ENCODE results near the gene ITCH. TPM values are rescaled to one million over a fixed set of nuclear protein-coding genes. Genes with fewer than 3 reads are reported as not detected.
"Not testable (repeated sequence)": the region's sequence is repeated elsewhere in the genome, so short reads cannot be mapped to it uniquely, and the experiment has no call there.

Gene ITCH
- total RNA-seq, 1 experiment from 2014 or later = 33.2 TPM

DNA sequence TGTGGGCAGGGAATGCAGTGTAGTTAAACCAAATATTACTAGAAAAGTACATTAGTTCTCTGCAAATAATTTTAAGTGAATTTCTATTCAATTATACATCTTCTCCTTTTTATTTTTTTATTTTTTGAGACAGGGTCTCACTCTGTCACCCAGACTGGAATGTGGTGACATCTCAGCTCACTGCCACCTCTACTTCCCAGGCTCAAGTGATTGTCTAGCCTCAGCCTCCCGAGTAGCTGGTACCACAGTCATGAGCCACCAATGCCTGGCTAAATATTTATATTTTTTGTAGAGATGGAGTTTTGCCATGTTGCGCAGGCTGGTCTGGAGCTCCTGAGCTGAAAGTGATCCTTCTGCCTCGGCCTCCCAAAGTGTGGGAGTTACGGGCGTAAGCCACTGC lies 76.1 kb downstream of the ITCH start:
- DNase-seq (ENCODE audit: low spot score) = no peak
- in situ Hi-C loops (cut with HindIII; ENCODE audit: low sequenced_read_pairs) = no loop called here

DNA sequence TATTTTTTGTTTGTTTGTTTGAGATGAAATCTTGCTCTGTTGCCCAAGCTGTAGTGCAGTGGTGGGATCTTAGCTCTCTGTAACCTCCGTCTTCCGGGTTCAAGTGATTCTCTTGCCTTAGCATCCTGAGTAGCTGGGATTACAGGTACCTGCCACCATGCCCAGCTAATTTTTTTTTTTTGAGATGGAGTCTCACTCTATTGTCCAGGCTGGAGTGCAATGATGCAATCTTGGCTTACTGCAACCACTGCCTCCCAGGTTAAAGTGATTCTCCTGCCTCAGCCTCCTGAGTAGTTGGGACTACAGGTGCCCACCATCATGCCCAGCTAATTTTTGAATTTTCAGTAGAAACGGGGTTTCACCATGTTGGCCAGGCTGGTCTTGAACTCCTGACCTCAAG lies 78.3 kb downstream of the ITCH start:
- DNase-seq (ENCODE audit: low spot score); in situ Hi-C loops (cut with HindIII; ENCODE audit: low sequenced_read_pairs): not testable (repeated sequence)

DNA sequence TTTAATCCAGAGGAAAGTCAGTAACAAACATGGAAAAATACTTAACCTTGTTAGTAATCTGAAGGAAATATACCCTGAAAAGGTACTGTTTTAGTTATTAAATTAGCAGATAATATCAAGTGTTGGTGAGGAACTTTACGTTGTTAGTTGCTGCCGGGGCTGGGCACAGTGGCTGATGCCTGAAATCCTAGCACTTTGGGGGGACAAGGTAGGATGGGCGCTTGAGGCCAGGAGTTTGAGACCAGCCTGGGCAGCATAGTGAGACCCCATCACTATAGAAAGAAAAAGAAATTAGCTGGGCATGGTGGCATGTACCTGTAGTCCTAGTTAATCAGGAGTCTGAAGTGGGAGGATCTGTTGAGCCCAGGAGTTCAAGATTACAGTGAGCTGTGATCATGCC lies 80.5 kb downstream of the ITCH start:
- no peak for DNase-seq (ENCODE audit: low spot score)
- in situ Hi-C loops (cut with HindIII; ENCODE audit: low sequenced_read_pairs) = no loop called here

DNA sequence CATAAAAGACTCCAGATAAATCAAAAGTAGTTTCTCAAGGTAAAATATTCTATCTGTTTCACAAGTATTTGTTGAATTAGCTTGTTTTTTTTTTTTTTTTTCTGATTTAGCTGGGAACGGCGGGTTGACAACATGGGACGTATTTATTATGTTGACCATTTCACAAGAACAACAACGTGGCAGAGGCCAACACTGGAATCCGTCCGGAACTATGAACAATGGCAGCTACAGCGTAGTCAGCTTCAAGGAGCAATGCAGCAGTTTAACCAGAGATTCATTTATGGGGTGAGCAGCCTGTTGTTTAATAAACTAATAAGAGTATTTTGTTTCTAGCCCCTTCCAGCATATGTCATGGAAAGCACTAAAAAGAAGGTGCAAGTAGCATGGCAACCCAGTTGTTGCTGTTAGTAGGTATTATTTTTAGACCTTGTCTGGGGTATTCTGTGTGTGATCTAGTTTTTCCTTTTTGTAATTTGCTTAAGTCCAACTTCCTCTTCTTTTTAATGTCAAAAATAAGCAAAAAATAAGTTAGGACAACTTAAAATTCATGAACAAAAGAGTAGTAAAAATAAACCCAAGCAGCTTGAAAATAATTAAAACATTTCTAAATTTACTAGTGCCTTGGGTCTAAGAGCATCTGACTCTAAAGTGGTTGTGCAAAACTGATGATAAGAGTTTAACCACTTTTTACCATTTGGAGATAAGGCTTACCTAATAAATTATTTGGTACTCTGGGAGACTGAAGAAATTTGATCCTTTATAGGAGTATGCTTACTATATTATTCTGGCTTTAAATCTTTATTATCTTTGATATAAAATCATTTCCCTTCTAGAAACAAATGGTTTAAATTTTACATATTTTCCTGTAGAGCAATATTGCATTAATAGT lies 82.3 kb downstream of the ITCH start:
- in situ Hi-C loops (cut with HindIII; ENCODE audit: low sequenced_read_pairs) = no loop called here
- DNase-seq (ENCODE audit: low spot score) = no peak

DNA sequence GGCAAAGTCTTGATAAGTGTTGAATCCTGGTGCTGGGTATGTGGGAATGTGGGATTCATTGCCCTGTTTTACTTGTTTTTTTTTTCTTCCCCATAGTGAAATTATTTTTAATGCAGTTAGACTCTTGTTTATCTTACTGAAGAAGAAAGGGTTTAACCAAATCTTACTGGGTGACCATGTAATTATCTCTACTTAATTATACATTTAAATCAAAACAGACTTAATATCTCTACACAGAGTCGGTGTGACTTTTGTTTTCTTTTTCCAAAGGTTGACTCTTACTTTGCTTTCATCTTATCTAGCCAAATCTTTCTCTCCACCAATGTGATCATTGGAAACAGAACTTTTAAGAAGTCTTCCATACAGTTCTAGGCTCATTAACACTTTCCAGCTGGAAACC lies 85.4 kb downstream of the ITCH start:
- in situ Hi-C loops (cut with HindIII; ENCODE audit: low sequenced_read_pairs) = no loop called here
- no peak for DNase-seq (ENCODE audit: low spot score)

DNA sequence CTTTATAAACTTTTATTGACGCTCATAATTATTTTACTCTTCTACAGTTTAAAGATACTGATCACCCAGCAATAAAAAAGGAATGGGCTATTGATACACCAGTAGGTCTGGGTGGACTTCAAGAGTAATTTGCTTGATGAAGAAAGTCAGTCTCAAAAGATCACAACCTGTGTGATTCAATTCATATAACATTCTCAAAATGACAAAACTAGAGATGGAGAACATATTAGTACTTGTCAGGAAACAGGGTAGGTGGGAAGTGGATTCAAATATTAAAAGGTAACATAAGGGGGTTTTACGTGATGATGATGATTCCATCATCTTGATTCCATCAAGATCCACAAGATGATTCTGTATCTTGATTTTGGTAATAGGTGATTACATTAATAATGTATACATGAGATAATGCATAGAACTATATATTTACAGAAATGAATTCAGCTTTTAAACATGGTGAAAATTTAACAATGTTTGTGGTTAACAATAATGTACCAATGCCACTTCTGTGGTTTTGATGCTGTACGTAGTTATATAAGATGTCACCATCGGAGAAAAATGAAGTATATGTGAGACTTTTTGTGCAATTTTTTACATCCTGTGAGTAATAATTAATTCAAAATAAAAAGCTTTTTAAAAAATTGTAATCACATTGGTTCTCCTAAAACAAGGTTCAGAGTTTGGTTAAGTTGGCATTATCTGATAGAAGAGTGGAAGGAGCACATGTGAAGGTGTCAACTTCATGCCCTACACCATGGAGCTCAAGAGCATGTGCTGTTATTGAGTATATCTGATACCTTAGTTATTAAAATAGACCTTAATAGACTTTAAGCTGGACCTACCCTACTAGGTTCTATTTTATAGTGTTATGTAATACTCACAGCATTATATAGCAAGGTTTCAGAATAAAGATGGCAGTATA lies 86.9 kb downstream of the ITCH start:
- in situ Hi-C loops (cut with HindIII; ENCODE audit: low sequenced_read_pairs) = no loop called here
- DNase-seq (ENCODE audit: low spot score) = no peak

DNA sequence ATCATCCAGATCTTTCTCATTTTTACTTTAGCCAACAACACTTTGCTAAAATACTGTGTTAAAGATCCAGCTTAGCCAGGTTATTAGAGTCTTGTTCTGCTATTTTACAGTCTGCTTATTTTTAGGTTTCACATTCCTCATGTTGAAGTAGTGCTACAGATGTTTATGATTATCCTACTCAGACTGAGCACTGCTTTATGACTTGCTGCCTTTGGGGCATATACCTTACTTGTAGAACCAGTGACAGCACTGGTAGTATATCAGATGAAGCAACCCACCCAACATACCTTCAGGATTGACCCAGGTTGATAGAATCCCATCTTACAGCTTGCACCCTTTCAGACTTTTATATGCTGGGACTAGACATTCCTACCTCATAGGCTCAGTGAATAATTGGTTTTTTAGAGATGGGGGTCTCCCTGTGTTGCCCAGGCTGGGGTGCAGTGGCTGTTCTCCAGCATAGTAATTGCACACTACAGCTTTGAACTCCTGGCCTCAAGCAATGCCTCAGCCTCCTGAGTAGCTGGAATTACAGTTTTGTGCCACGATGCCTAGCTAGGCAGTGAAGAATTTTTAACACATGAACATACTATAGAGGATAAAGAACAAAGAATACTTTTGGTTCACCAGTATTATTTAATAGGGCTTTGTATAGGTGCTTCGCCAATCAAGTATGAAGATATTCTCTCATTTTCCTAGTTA lies 89.4 kb downstream of the ITCH start:
- no peak for DNase-seq (ENCODE audit: low spot score)
- in situ Hi-C loops (cut with HindIII; ENCODE audit: low sequenced_read_pairs) = no loop called here

DNA sequence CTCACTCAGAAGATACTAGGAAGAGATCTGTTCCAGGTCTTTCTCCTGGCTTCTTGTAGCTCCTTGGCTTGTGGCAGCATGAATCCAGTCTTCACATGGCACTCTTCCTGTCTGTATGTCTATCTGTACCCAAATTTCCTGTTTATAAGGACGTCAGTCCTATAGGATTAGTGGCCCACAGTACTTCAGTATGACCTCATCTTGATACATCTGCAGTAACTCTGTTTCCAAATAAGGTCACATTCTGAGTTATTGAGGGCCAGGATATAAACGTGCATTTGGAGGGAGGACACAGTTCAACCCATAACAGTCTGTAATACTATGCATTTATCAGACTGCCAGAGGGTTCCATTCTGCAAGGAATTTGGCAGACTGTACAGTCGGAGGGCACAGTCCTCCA lies 95.6 kb downstream of the ITCH start:
- in situ Hi-C loops (cut with HindIII; ENCODE audit: low sequenced_read_pairs) = no loop called here
- DNase-seq (ENCODE audit: low spot score) = no peak

DNA sequence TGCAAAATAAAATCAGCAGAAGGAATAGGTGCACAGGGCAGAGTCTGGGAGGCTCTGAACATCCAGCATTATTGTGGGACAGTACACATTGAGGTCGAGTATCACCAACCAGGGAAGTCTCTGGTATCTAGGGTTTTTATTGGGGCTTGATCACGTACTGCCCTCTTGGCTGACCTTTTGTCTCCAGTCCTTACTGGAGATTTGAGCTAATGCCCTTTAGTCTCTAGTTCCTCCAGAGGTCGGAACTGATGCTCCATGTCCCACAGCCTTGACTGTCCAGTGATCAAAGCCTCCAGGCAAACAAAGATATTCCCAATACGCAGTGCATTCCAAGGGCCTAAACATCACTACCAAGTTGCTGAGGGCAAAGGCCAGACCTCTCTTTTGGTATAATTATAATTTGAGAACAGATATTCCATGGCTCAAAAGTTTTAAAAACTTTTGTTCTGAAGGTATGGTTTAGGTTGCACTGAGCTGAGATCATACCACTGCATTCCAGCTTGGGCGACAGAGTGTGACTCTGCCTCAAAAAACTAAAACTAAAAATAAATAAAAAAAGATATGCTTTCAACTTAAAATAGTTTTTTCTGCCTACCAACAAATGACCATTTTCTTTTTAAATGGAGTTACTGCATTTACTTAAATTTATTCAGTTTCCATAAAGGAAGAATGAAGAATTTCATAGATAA lies 96.3 kb downstream of the ITCH start:
- in situ Hi-C loops (cut with HindIII; ENCODE audit: low sequenced_read_pairs) = no loop called here
- no peak for DNase-seq (ENCODE audit: low spot score)

DNA sequence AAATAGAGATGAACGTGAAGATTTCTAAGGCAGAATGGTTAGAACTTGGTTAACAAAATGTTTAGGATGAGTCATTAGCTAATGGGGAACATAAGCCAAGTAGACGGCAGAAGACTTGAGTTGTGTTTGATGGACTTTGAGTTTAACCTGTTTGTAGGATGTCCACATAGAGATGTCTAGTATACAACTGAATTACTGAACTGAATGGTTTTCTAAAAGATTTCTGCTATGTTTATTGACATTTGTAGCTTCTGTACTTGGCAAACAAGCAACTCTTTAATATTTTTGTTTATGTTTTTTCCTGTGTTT lies 98.7 kb downstream of the ITCH start:
- in situ Hi-C loops (cut with HindIII; ENCODE audit: low sequenced_read_pairs) = no loop called here

DNA sequence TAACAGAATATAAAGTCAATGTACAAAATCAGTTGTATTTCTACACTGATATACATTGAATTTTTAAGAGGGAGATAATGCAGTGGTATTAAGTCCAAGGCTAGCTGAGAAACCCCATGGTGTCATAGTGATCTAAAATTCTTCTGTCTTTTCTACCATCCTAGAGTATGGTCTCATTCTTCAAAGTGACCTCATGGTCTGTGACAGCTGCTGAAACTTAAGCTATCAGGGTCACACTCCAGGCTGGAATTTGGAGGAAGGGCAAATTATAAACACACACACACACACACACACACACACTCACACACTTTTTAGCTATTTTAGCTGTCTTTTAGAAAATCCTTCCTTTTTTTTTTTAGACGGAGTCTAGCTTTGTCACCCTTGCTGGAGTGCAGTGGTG lies 105.9 kb downstream of the ITCH start:
- DNase-seq (ENCODE audit: low spot score) = no peak
- in situ Hi-C loops (cut with HindIII; ENCODE audit: low sequenced_read_pairs) = no loop called here

More for the DNA sequence above, 98.7 kb downstream of the ITCH start:
- DNase-seq (ENCODE audit: low spot score) = no peak

DNA sequence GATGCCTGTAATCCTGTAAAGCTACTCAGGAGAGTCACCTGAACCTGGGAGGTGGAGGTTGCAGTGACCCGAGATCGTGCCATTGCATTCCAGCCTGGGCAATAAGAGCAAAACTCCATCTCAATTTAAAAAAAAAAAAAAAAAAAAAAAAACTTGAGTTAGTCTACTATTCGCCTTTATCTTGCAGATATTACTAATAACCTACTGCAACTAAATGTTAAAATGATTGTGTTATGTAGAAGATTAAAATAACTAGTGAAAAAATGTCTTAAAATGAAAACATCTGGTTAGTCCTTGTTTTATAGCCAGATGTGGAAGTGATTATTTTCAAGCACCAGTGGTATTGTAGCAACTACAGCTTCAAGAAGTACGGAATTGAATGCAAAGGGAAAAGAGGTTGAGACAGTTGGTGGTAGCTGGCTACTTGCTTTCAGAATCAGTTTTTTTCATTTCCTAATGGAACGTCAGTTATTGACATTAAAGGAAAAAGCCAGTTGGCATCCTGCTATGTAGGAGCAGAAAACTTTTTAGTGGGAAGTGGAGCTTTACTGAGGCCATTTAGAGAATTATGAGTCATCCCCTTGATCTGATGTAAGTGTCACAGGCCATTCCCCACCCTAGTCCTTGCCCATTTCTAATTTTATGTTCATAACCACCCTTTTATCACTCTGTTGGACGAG lies 109.3 kb downstream of the ITCH start:
- in situ Hi-C loops (cut with HindIII; ENCODE audit: low sequenced_read_pairs) = no loop called here

DNA sequence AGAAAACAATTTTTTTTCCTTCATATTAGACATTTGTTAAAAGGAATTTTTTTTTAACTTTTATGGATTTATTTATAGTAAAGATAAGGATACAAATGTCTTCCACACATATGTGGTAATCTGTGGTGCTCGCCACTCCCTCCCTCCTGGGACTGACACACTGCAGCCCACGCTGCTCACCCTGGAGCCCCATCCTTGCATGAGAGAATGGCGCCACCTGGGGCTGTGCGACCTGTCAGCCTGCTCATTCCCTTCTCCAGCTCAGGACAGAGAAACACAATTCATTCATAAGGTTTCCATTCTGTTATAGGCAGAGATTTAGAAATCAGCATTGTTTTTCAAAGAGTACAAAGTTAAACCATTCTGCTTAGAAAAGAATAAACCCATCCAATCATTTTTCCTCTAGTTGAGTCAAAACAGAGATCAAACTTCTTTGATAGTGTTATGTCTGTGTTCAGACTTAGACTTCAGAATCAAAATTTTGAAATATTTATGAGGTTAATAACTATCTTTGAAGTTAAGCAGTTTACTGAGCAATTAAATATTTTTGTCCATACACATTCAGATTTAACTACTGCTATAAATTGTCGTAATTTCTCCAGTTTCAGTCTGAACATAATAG lies 110.3 kb downstream of the ITCH start:
- in situ Hi-C loops (cut with HindIII; ENCODE audit: low sequenced_read_pairs) = no loop called here
- DNase-seq (ENCODE audit: low spot score) = peak; percentile 26

More for the DNA sequence above, 109.3 kb downstream of the ITCH start:
- DNase-seq (ENCODE audit: low spot score) = no peak

DNA sequence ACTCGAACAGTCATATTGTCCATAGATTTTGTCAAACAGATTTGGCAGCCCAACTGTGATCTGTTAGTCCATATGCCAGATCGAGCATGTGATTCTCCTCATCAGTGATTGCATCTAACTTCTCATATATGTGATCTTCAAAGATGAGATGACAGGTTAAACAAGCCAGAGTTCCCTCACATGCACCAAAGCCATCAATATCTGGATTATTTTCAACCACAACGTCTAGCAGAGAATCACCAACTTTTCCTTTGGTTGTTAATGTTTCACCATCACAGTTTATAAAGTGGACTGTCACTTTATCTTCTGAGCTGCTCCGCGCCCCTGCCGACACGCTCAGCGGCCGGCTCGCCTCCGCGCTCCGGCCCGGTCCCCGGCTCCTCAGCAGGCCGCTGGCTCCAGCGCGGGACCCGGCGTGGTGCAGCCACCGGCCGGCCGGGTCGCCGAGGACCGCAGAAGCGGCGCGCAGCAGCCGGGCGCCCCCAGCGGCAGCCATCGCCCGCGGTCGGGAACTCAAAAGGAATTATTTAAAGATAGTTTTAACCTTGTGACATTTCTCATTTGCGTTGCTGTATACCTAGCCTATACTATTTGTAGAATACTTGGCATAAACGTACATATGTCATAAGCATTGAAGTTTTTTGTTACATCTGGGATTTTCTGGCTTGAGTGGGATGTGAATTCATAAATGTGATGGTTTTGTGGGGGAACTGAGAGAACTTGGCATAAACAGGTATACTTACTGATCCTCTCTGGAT lies 113.1 kb downstream of the ITCH start:
- peak; percentile 56 for DNase-seq (ENCODE audit: low spot score)
- in situ Hi-C loops (cut with HindIII; ENCODE audit: low sequenced_read_pairs) = no loop called here

DNA sequence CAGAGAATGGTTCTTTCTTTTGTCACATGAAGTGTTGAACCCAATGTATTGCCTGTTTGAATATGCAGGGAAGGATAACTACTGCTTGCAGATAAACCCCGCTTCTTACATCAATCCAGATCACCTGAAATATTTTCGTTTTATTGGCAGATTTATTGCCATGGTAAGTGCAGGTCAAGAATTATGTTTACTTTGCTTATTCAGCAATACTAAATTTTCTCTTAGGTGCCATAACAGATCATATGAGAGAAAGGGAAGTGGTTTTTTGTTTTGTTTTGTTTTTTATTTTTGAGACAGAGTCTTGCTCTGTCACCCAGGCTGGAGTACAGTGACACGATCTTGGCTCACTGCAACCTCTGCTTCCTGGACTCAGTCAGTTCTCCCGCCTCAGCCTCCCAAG lies 116.6 kb downstream of the ITCH start:
- no peak for DNase-seq (ENCODE audit: low spot score)
- in situ Hi-C loops (cut with HindIII; ENCODE audit: low sequenced_read_pairs) = no loop called here

DNA sequence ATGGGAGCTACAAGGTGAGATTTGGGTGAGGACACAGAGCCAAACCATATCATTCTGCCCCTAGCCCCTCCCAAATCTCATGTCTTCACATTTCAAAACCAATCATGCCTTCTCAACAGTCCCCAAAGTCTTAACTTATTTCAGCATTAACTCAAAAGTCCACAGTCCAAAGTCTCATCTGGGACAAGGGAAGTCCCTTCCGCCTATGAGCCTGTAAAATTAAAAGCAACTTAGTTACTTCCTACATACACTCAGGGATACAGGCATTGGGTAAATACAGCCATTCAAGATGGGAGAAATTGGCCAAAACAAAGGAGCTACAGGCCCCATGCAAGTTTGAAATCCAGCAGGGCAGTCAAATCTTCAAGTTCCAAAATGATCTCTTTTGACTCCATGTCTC lies 119.1 kb downstream of the ITCH start:
- DNase-seq (ENCODE audit: low spot score); in situ Hi-C loops (cut with HindIII; ENCODE audit: low sequenced_read_pairs): not testable (repeated sequence)

DNA sequence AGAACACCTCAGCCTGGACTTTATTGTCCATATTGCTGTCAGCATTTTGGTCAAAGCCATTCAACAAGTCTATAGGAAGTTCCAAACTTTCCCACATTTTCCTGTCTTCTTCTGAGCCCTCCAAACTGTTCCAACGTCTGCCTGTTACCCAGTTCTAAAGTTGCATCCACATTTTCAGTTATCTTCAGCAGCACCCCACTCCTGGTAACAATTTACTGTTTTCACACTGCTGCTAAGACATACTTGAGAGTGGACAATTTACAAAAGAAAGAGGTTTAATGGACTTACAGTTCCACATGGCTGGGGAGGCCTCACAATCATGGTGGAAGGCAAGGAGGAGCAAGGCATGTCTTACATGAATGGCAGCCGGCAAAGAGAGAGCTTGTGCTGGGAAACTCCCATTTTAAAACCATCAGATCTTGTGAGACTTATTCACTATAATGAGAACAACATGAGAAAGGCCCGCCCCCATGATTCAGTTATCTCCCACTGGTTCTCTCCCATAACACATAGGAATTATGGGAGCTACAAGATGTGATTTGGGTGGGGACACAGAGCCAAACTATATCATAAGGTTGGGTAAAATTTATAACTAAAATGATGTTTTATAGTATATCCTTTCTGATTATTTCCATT lies 120.6 kb downstream of the ITCH start:
- DNase-seq (ENCODE audit: low spot score); in situ Hi-C loops (cut with HindIII; ENCODE audit: low sequenced_read_pairs): not testable (repeated sequence)
